K562 (cell line): Measurements from ENCODE around the gene CTF1. TPM values are rescaled to one million over a fixed set of nuclear protein-coding genes. Genes with fewer than 3 reads are reported as not detected.
A peak's percentile ranks its signal among the peaks of the same experiment; 100 is the strongest.

Source experiments
- ATF1 ChIP-seq, 2 experiments: fragments of 450-650 bp in 1 of 2; IDR thresholded peaks; 2 replicates each; pipeline ENCODE4 v1.6.1; 2016; ENCODE audit warnings: missing compliant biosample characterization in 1 of 2, missing genetic modification characterization in 1 of 2
- CBFA2T2 ChIP-seq: fragments of 450-650 bp; conservative IDR thresholded peaks from 2 replicates; pipeline ENCODE4 v1.6.1; 2017; ENCODE audit warnings: mild to moderate bottlenecking
- CREB1 ChIP-seq, 2 experiments: sonication (generic) in 1 of 2; formaldehyde crosslinking in 1 of 2; IDR thresholded peaks; 2 replicates each; pipeline versions ENCODE4 v1.6.1 to v1.8.0; 2012 to 2022; ENCODE audit warnings: inconsistent platforms in 1 of 2, mild to moderate bottlenecking in 1 of 2, missing genetic modification reagents in 1 of 2, moderate library complexity in 1 of 2
- DEAF1 ChIP-seq: fragments of 450-650 bp; formaldehyde crosslinking; IDR thresholded peaks from 2 replicates; pipeline ENCODE4 v1.4.0; 2020; ENCODE audit warnings: mild to moderate bottlenecking, moderate library complexity
- E2F4 ChIP-seq: sonication (generic); formaldehyde crosslinking; IDR thresholded peaks from 2 replicates; pipeline ENCODE4 v1.8.0; 2022; ENCODE audit warnings: mild to moderate bottlenecking, low read depth, missing genetic modification reagents
- EP400 ChIP-seq: fragments of 450-650 bp; IDR thresholded peaks from 2 replicates; pipeline ENCODE4 v1.6.1; 2017; ENCODE audit warnings: antibody characterized with exemption, mild to moderate bottlenecking, moderate library complexity
- ETV5 ChIP-seq: sonication (generic); formaldehyde crosslinking; IDR thresholded peaks from 2 replicates; pipeline ENCODE4 v1.4.0; 2020; ENCODE audit warnings: low read depth, mild to moderate bottlenecking, missing genetic modification reagents
- KLF16 ChIP-seq: IDR thresholded peaks from 2 replicates; pipeline ENCODE4 v1.6.1; 2016; ENCODE audit warnings: antibody characterized with exemption
- NFE2L1 ChIP-seq: fragments of 450-650 bp; IDR thresholded peaks from 2 replicates; pipeline ENCODE4 v1.6.1; 2016; ENCODE audit warnings: missing genetic modification characterization, low read depth, mild to moderate bottlenecking, missing compliant biosample characterization, moderate library complexity, borderline replicate concordance
- PHB2 ChIP-seq: fragments of 450-650 bp; IDR thresholded peaks from 2 replicates; pipeline ENCODE4 v1.6.1; 2017; ENCODE audit warnings: low read depth
- SMAD4 ChIP-seq: fragments of 250-450 bp; sonication (Bioruptor Pico); conservative IDR thresholded peaks from 2 replicates; pipeline ENCODE4 v1.8.0; 2021; ENCODE audit warnings: inconsistent platforms, mild to moderate bottlenecking, moderate library complexity
- SMARCB1 ChIP-seq: IDR thresholded peaks from 2 replicates; pipeline ENCODE4 v1.6.1; 2011; ENCODE audit warnings: improper control_type of control experiment, low read depth; ENCODE audit not compliant: insufficient read length
- SRF ChIP-seq, 2 experiments: fragments of 250-450, 450-650 bp in 1 of 2; sonication (Bioruptor Pico) in 1 of 2; sonication (generic) in 1 of 2; formaldehyde crosslinking; IDR thresholded peaks; 2 replicates each; pipeline versions ENCODE4 v1.5.0 to v1.5.1; 2020 to 2022; ENCODE audit warnings: mild to moderate bottlenecking in 1 of 2, missing genetic modification reagents in 1 of 2
- TBL1XR1 ChIP-seq, 2 experiments: IDR thresholded peaks; 2 replicates each; pipeline ENCODE4 v1.6.1; 2012; ENCODE audit warnings: improper control_type of control experiment in 2 of 2, low read length in 2 of 2, mild to moderate bottlenecking in 1 of 2
- TBP ChIP-seq: optimal IDR thresholded peaks from 2 replicates; pipeline ENCODE3; 2011; ENCODE audit warnings: low read depth, low read length, improper control_type of control experiment
- ZFX ChIP-seq: sonication (generic); formaldehyde crosslinking; IDR thresholded peaks from 2 replicates; pipeline ENCODE4 v1.8.0; 2022; ENCODE audit warnings: mild to moderate bottlenecking, missing genetic modification reagents, moderate library complexity
- ZNF143 ChIP-seq: sonication (generic); formaldehyde crosslinking; IDR thresholded peaks from 2 replicates; pipeline ENCODE4 v1.9.0; 2022; ENCODE audit warnings: mild to moderate bottlenecking, missing genetic modification reagents
- ZNF263 ChIP-seq: sonication (generic); formaldehyde crosslinking; IDR thresholded peaks from 2 replicates; pipeline ENCODE4 v1.8.0; 2022; ENCODE audit warnings: mild to moderate bottlenecking, missing genetic modification reagents, borderline replicate concordance
- polyA plus RNA-seq, 8 experiments: library from polyadenylated mRNA; depleted of rRNA in 4 of 8; stranded (reverse) in 5 of 8; unstranded in 3 of 8; fragments of >200 nt; fragmentation: Nextera tagmentation in 2 of 8; fragmentation: Illumina TruSeq in 1 of 8; extraction: Ambion mirVana in 2 of 8; extraction: Trizol in 1 of 8; gene quantifications; 2 replicates each; pipeline versions ENCODE4 v1.2.1 to v1.2.3, GENCODE V29; 2011 to 2014; ENCODE audit warnings: inconsistent platforms in 1 of 8, missing spikeins in 1 of 8
- total RNA-seq, 7 experiments: library from RNA; depleted of rRNA in 6 of 7; stranded (reverse); fragments of >200 nt in 6 of 7; fragmentation: Illumina TruSeq in 2 of 7; extraction: Trizol in 2 of 7; gene quantifications; 2 replicates each; pipeline versions ENCODE4 v1.2.1 to v1.2.3, GENCODE V29; 2011 to 2021; ENCODE audit warnings: low replicate concordance in 1 of 7
- TF ChIP-seq, protein P1 (sequence below), 3 experiments: fragments of 200-800 bp in 1 of 3; sonication (Bioruptor generic) in 1 of 3; sonication (generic) in 1 of 3; formaldehyde crosslinking in 1 of 3; IDR thresholded peaks; 2 replicates each; pipeline versions ENCODE4 v1.6.1 to v1.8.0; 2016 to 2022; ENCODE audit warnings: mild to moderate bottlenecking in 2 of 3, missing compliant biosample characterization in 2 of 3, missing genetic modification characterization in 2 of 3, missing genetic modification reagents in 1 of 3
- TF ChIP-seq, protein P2 (sequence below): IDR thresholded peaks from 2 replicates; pipeline ENCODE4 v1.6.1; 2014; ENCODE audit warnings: antibody characterized with exemption

The CTF1 gene
- total and polyA plus RNA-seq, 9 of the 15 experiments (the other 6 are each of a cell fraction or from before 2014, with no cell fraction given): 0.24 to 2.5 (median 0.44) TPM

DNA sequence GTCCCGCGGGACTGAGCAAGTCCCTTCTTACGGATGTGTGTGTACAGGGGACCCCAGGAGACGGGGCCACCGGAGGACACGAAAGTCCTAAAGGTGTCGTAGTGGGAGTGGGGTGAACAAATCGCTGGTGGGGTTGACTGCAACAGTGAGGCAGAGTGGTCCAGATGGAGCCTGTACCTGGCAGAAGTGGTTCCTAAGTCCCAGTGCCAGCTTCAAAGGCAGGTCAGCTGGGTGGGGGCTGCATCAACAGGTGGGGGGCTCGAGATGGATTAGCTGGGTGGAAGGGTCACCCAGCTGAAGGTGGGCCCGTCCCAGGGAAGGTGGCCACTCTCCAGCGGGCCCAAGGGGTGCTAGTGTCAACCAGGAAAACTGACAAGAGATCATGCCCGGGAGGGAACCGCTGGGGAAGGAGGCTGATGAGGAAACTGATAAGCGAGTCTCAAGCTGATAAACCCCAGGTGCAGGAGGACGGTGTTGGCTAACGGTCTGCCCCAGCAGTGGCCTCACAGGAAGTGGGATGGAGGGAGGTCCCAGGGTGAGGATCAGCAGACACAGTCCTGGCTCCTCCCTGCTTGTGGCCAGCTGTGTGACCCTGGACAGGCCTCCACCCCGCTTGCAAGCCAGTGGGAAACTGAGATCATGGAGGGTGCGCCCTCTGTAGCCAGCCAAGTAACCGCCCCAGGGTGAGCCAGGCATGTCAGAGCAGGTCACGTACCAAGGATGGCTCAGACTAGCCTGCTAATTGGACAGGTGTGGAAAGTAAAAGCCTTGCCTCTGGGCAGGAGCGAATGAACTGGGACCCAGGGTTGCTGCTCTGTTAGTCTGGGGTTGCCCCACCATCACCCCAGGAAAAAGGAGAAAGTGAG, 53.5 kb downstream of the CTF1 start (continued):
- TF ChIP-seq DEAF1 (no peak), ETV5 (CRISPR knock-in tag) (peak; percentile 93), EP400 (peak; percentile 71), ZFX (CRISPR knock-in tag) (peak; percentile 10; the same call in 1 of the 2 replicates), KLF16 (peak; percentile 77; the same call in 1 of the 2 replicates), SMARCB1 (no peak), SMAD4 (peak; percentile 92), CREB1 (IDR thresholded peaks at IDR 0.05) (no peak; the same call in 1 of the 2 replicates), CREB1 (CRISPR knock-in tag; IDR thresholded peaks at IDR 0.05) (peak; percentile 26; the same call in 1 of the 2 replicates), ZNF263 (CRISPR knock-in tag) (peak; percentile 78), SRF (CRISPR knock-in tag; IDR thresholded peaks at IDR 0.05) (peak in 1 of 2 experiments; percentile 82; a peak in 1 of 4 replicates), TBL1XR1 (IDR thresholded peaks at IDR 0.05; ENCODE audit: low read length in 2 of 2) (peak in 1 of 2 experiments; percentile 77; a peak in 1 of 4 replicates), E2F4 (CRISPR knock-in tag) (no peak), PHB2 (no peak), ZNF143 (no peak), CBFA2T2 (peak; percentile 75), NFE2L1 (tag) (no peak), ATF1 (CRISPR knock-in tag; IDR thresholded peaks at IDR 0.05) (no peak), ATF1 (tag; IDR thresholded peaks at IDR 0.05) (peak; percentile 52; the same call in 1 of the 2 replicates), TBP (peak; percentile 78)
- TF ChIP-seq, protein P1, sequence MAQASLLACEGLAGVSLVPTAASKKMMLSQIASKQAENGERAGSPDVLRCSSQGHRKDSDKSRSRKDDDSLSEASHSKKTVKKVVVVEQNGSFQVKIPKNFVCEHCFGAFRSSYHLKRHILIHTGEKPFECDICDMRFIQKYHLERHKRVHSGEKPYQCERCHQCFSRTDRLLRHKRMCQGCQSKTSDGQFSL (CRISPR knock-in tag; IDR thresholded peaks at IDR 0.05): peak; percentile 65; the same call in 1 of the 2 replicates
- TF ChIP-seq, protein P1 (tag; IDR thresholded peaks at IDR 0.05): no peak
- TF ChIP-seq, protein P2, sequence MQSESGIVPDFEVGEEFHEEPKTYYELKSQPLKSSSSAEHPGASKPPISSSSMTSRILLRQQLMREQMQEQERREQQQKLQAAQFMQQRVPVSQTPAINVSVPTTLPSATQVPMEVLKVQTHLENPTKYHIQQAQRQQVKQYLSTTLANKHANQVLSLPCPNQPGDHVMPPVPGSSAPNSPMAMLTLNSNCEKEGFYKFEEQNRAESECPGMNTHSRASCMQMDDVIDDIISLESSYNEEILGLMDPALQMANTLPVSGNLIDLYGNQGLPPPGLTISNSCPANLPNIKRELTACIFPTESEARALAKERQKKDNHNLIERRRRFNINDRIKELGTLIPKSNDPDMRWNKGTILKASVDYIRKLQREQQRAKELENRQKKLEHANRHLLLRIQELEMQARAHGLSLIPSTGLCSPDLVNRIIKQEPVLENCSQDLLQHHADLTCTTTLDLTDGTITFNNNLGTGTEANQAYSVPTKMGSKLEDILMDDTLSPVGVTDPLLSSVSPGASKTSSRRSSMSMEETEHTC: peak; percentile 71
